Ishikawa (cell line): ENCODE data around the gene PLXNC1.

ENCODE experiments used
- CEBPB ChIP-seq: IDR thresholded peaks from 2 replicates; pipeline ENCODE4 v1.6.1; 2012
- CREB1 ChIP-seq: IDR thresholded peaks from 2 replicates; pipeline ENCODE4 v1.6.1; 2012; ENCODE audit warnings: low read depth
- NFIC ChIP-seq: IDR thresholded peaks from 2 replicates; pipeline ENCODE4 v1.6.1; 2012
- TF ChIP-seq, protein P1 (sequence below): IDR thresholded peaks from 2 replicates; pipeline ENCODE4 v1.6.1; 2012

GRCh38 chr12:94167071-94167755 lies 18.8 kb downstream of the PLXNC1 start:
- TF ChIP-seq, protein P1, sequence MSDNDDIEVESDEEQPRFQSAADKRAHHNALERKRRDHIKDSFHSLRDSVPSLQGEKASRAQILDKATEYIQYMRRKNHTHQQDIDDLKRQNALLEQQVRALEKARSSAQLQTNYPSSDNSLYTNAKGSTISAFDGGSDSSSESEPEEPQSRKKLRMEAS = no peak
- TF ChIP-seq NFIC = no peak
- TF ChIP-seq CREB1 = no peak
- TF ChIP-seq CEBPB = no peak
